ENCODE measurements around the gene ARID3C. TPM values are rescaled to one million over a fixed set of nuclear protein-coding genes. Genes with fewer than 3 reads are reported as not detected.

Gene ARID3C
- total RNA-seq, 1 donor from 2014 or later = not detected

DNA sequence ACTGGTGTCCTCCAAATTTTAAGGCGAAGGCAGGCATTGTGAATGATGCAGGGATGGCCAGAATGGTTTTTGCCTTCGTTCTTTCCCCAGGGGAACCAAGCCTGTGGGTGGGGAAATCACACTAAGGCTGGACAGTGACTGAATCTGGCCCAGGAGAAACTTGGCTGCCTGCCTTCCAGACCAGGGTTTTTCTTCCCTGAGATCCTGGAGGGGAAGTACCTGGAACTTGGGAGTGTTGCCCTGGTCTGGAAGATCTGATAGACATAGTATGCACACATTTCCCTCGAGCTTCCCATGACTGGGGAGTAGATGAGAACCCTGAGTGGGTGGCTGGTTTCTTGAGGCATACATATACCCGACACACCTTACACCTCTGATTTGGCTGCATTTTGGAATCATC lies 22.5 kb upstream of the ARID3C start:
- peaks cover 9% of the 10 kb centered on the region for H3K36me3 Mint-ChIP-seq
- peaks cover 51% of the 10 kb centered on the region for H3K4me1 Mint-ChIP-seq (ENCODE audit: unreplicated experiment)
- DNase-seq (ENCODE audit: extremely low spot score, unreplicated experiment) = no peak

DNA sequence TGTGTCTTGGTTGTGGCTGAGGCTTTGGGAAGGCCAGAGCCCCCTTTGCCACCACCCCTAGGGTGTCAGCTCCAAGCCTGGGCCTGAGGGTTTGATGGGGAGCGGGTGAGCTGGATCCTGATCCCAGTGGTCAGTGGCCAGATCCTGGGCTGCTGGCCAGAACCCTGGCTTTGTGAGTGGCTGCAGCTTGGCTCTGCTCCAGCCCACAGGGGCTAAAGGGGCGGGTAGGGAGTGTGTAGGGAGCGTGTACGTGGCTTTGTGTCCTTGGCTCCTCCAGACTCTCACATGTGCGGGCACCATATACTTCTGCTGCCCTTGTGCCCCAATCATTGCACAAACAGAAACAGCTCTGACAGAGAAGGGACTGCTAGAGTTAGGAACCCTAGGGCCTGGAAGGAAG lies 21.9 kb upstream of the ARID3C start:
- H3K27me3 Mint-ChIP-seq = peaks cover 3% of the 10 kb centered on the region
- no peaks in the 10 kb centered on the region for H3K9me3 Mint-ChIP-seq
- no peak for DNase-seq (ENCODE audit: extremely low spot score, unreplicated experiment)
- no peak overlapping the region for H3K27ac Mint-ChIP-seq
- peaks cover 56% of the 10 kb centered on the region for H3K4me1 Mint-ChIP-seq (ENCODE audit: unreplicated experiment)
- H3K4me3 Mint-ChIP-seq = peak overlapping the region; percentile 90
- peaks cover 9% of the 10 kb centered on the region for H3K36me3 Mint-ChIP-seq
- TF ChIP-seq, protein P1, sequence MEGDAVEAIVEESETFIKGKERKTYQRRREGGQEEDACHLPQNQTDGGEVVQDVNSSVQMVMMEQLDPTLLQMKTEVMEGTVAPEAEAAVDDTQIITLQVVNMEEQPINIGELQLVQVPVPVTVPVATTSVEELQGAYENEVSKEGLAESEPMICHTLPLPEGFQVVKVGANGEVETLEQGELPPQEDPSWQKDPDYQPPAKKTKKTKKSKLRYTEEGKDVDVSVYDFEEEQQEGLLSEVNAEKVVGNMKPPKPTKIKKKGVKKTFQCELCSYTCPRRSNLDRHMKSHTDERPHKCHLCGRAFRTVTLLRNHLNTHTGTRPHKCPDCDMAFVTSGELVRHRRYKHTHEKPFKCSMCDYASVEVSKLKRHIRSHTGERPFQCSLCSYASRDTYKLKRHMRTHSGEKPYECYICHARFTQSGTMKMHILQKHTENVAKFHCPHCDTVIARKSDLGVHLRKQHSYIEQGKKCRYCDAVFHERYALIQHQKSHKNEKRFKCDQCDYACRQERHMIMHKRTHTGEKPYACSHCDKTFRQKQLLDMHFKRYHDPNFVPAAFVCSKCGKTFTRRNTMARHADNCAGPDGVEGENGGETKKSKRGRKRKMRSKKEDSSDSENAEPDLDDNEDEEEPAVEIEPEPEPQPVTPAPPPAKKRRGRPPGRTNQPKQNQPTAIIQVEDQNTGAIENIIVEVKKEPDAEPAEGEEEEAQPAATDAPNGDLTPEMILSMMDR (conservative IDR thresholded peaks at IDR 0.05) = no peak

More for the DNA sequence above, 22.5 kb upstream of the ARID3C start:
- peaks cover 3% of the 10 kb centered on the region for H3K27me3 Mint-ChIP-seq
- no peaks in the 10 kb centered on the region for H3K9me3 Mint-ChIP-seq
- H3K27ac Mint-ChIP-seq = peak overlapping the region; percentile 87
- peak overlapping the region; percentile 90 for H3K4me3 Mint-ChIP-seq
- TF ChIP-seq, protein P1 (conservative IDR thresholded peaks at IDR 0.05) = no peak

DNA sequence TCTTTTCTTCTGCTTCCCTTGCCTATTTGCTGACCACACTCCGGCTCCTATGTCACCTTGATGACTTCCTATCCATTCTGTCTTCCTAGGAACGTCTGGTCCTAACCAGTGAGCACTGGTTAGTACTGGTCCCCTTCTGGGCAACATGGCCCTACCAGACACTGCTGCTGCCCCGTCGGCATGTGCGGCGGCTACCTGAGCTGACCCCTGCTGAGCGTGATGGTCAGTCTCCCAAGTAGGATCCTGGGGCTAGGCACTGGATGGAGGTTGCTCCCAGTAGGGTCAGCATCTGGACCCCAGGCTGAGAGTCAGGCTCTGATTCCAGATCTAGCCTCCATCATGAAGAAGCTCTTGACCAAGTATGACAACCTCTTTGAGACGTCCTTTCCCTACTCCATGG lies 19.8 kb upstream of the ARID3C start:
- peaks cover 3% of the 10 kb centered on the region for H3K27me3 Mint-ChIP-seq
- peaks cover 9% of the 10 kb centered on the region for H3K36me3 Mint-ChIP-seq
- H3K9me3 Mint-ChIP-seq = no peaks in the 10 kb centered on the region
- TF ChIP-seq, protein P1 (conservative IDR thresholded peaks at IDR 0.05) = no peak
- peaks cover 45% of the 10 kb centered on the region for H3K4me1 Mint-ChIP-seq (ENCODE audit: unreplicated experiment)
- H3K27ac Mint-ChIP-seq = no peak overlapping the region
- no peak for DNase-seq (ENCODE audit: extremely low spot score, unreplicated experiment)
- peak overlapping the region; percentile 67 for H3K4me3 Mint-ChIP-seq

DNA sequence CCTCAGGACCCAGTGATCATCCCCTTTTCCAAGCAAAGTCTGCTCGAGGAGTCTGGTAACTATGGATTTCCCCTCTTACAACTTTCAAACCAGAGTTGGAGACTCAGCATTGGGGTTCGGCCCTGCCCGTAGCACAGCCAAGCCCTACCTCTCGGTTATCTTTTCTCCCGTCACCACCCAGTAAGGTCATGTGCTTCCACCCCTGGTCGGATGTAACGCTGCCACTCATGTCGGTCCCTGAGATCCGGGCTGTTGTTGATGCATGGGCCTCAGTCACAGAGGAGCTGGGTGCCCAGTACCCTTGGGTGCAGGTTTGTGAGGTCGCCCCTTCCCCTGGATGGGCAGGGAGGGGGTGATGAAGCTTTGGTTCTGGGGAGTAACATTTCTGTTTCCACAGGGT lies 18.8 kb upstream of the ARID3C start:
- Mint-ChIP-seq H3K27me3 (peaks cover 3% of the 10 kb centered on the region), H3K4me1 (ENCODE audit: unreplicated experiment) (peaks cover 37% of the 10 kb centered on the region), H3K27ac (peak overlapping the region; percentile 80), H3K36me3 (peaks cover 9% of the 10 kb centered on the region), H3K4me3 (peak overlapping the region; percentile 92), H3K9me3 (no peaks in the 10 kb centered on the region)
- TF ChIP-seq, protein P1 (conservative IDR thresholded peaks at IDR 0.05) = no peak
- no peak for DNase-seq (ENCODE audit: extremely low spot score, unreplicated experiment)

DNA sequence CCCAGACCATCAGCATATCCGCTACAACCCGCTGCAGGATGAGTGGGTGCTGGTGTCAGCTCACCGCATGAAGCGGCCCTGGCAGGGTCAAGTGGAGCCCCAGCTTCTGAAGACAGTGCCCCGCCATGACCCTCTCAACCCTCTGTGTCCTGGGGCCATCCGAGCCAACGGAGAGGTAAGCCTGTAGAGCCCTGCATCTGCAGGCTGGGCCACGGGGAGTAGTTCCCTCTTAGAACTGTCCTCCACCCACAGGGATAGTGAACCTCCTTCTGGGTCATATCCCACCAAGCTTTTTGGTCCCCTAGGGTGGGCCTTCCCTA lies 18.2 kb upstream of the ARID3C start:
- Mint-ChIP-seq H3K9me3 (no peaks in the 10 kb centered on the region), H3K36me3 (peaks cover 9% of the 10 kb centered on the region), H3K4me3 (peak overlapping the region; percentile 92), H3K27ac (peak overlapping the region; percentile 80), H3K4me1 (ENCODE audit: unreplicated experiment) (peaks cover 31% of the 10 kb centered on the region), H3K27me3 (no peaks in the 10 kb centered on the region)
- no peak for DNase-seq (ENCODE audit: extremely low spot score, unreplicated experiment)
- TF ChIP-seq, protein P1 (conservative IDR thresholded peaks at IDR 0.05) = no peak

All from type B pancreatic cell (in vitro differentiated cells).